HepG2 (cell line): ENCODE measurements around the gene PKD2L1. TPM values are rescaled to one million over a fixed set of nuclear protein-coding genes. Genes with fewer than 3 reads are reported as not detected.
A peak's percentile ranks its signal among the peaks of the same experiment; 100 is the strongest.

Experiments
- ATF7-NPFF ChIP-seq: sonication (generic); formaldehyde crosslinking; IDR thresholded peaks from 2 replicates; pipeline ENCODE4 v1.8.1; 2023; ENCODE audit warnings: mild to moderate bottlenecking, low read depth, missing genetic modification reagents, moderate library complexity
- KAT2B ChIP-seq: fragments of 150-350 bp; IDR thresholded peaks from 2 replicates; pipeline ENCODE4 v1.6.1; 2014; ENCODE audit warnings: low read depth, low read length, borderline replicate concordance
- KLF11 ChIP-seq: IDR thresholded peaks from 2 replicates; pipeline ENCODE4 v1.6.1; 2016; ENCODE audit warnings: missing compliant biosample characterization
- NFE2L2 ChIP-seq: fragments of 150-350 bp; IDR thresholded peaks from 2 replicates; pipeline ENCODE4 v1.6.1; 2014; ENCODE audit warnings: low read length
- NFKBIZ ChIP-seq: IDR thresholded peaks from 2 replicates; pipeline ENCODE4 v1.6.1; 2018; ENCODE audit warnings: missing genetic modification reagents, missing compliant biosample characterization
- PAXIP1 ChIP-seq: sonication (generic); formaldehyde crosslinking; conservative IDR thresholded peaks from 2 replicates; pipeline ENCODE4 v1.4.0; 2020; ENCODE audit warnings: mild to moderate bottlenecking, missing genetic modification reagents, moderate library complexity
- POLR2A ChIP-seq, 2 experiments: IDR thresholded peaks; 2 replicates each; pipeline ENCODE4 v1.6.1; 2011; ENCODE audit warnings: low read depth in 2 of 2, low read length in 2 of 2, mild to moderate bottlenecking in 1 of 2, moderate library complexity in 1 of 2; ENCODE audit not compliant: insufficient read depth in 1 of 2
- RARG ChIP-seq: sonication (generic); formaldehyde crosslinking; IDR thresholded peaks from 2 replicates; pipeline ENCODE4 v1.4.0; 2020; ENCODE audit warnings: low read depth, mild to moderate bottlenecking, missing genetic modification reagents
- REST ChIP-seq, 2 experiments: IDR thresholded peaks; 2 replicates each; pipeline ENCODE4 v1.6.1; 2011 to 2012; ENCODE audit warnings: low read length in 2 of 2, borderline replicate concordance in 1 of 2, low read depth in 1 of 2, mild to moderate bottlenecking in 1 of 2, moderate library complexity in 1 of 2
- TCF7L2 ChIP-seq: IDR thresholded peaks from 2 replicates; pipeline ENCODE4 v1.6.1; 2011; ENCODE audit warnings: mild to moderate bottlenecking, low read depth, low read length, moderate library complexity
- ZBTB7A ChIP-seq: sonication (generic); formaldehyde crosslinking; IDR thresholded peaks from 2 replicates; pipeline ENCODE4 v1.8.0; 2022; ENCODE audit warnings: mild to moderate bottlenecking, missing genetic modification reagents
- ZFP36 ChIP-seq: fragments of 150-350 bp; IDR thresholded peaks from 2 replicates; pipeline ENCODE4 v1.6.1; 2018; ENCODE audit warnings: borderline replicate concordance, low read length, low read depth; ENCODE audit not compliant: partially characterized antibody
- ZKSCAN1 ChIP-seq: fragments of 150-350 bp; IDR thresholded peaks from 2 replicates; pipeline ENCODE4 v1.6.1; 2014; ENCODE audit warnings: low read length
- ZNF24 ChIP-seq: fragments of 450-650 bp; IDR thresholded peaks from 2 replicates; pipeline ENCODE4 v1.6.1; 2017; ENCODE audit warnings: antibody characterized with exemption, mild to moderate bottlenecking
- ZNF30 ChIP-seq: sonication (generic); formaldehyde crosslinking; IDR thresholded peaks from 2 replicates; pipeline ENCODE4 v1.5.0; 2020; ENCODE audit warnings: mild to moderate bottlenecking, missing genetic modification reagents
- ZNF350 ChIP-seq: sonication (generic); formaldehyde crosslinking; IDR thresholded peaks from 2 replicates; pipeline ENCODE4 v1.4.0; 2020; ENCODE audit warnings: mild to moderate bottlenecking, low read depth, missing genetic modification reagents, borderline replicate concordance
- ZNF772 ChIP-seq: sonication (generic); formaldehyde crosslinking; IDR thresholded peaks from 2 replicates; pipeline ENCODE4 v1.5.0; 2020; ENCODE audit warnings: mild to moderate bottlenecking, missing genetic modification reagents
- ZNF839 ChIP-seq: sonication (generic); formaldehyde crosslinking; IDR thresholded peaks from 2 replicates; pipeline ENCODE4 v1.4.0; 2020; ENCODE audit warnings: missing genetic modification reagents, mild to moderate bottlenecking, borderline replicate concordance
- polyA plus RNA-seq, 8 experiments: library from polyadenylated mRNA; depleted of rRNA in 3 of 8; stranded (reverse) in 7 of 8; unstranded in 1 of 8; fragments of >200 nt; fragmentation: Illumina TruSeq in 4 of 8; extraction: Trizol in 4 of 8; gene quantifications; 2 replicates each; pipeline versions ENCODE4 v1.2.1 to v1.2.3, GENCODE V29; 2011 to 2016; ENCODE audit warnings: low read depth in 4 of 8, missing spikeins in 1 of 8, mixed read lengths in 1 of 8; ENCODE audit not compliant: insufficient read depth in 1 of 8
- total RNA-seq, 5 experiments: library from RNA; depleted of rRNA; stranded (reverse); fragments of >200 nt; fragmentation: Illumina TruSeq; extraction: Trizol; gene quantifications; 2 replicates each; pipeline ENCODE4 v1.2.3, GENCODE V29; 2016; ENCODE audit warnings: low read depth in 1 of 5
- TF ChIP-seq, protein P1 (sequence below): sonication (generic); formaldehyde crosslinking; IDR thresholded peaks from 2 replicates; pipeline ENCODE4 v1.9.0; 2021; ENCODE audit warnings: missing genetic modification reagents, borderline replicate concordance
- TF ChIP-seq, protein P2 (sequence below): IDR thresholded peaks from 2 replicates; pipeline ENCODE4 v1.6.1; 2016; ENCODE audit warnings: missing genetic modification reagents, missing compliant biosample characterization

PKD2L1 gene
- total and polyA plus RNA-seq, 2 of the 13 experiments (the other 11 are each of a cell fraction or from before 2014, with no cell fraction given) = 0.07 to 0.15 TPM

- no peak for TF ChIP-seq ZNF839 (CRISPR knock-in tag)
- TF ChIP-seq ATF7-NPFF (CRISPR knock-in tag) = 0 out of 2 replicates have a peak, but pooled peaks have one; percentile 14
- TF ChIP-seq PAXIP1 (CRISPR knock-in tag) = 0 out of 2 replicates have a peak, but pooled peaks have one; percentile 12
- no peak for TF ChIP-seq ZNF30 (CRISPR knock-in tag)
- TF ChIP-seq TCF7L2 = no peak
- peak; percentile 41 to 52; a peak in 2 of 4 replicates for TF ChIP-seq POLR2A (IDR thresholded peaks at IDR 0.05; ENCODE audit: insufficient read depth in 1 of 2, low read depth in 2 of 2, low read length in 2 of 2)
- 0 out of 4 replicates have a peak, but pooled peaks of 1 of the 2 experiments have one; percentile 2 for TF ChIP-seq REST (IDR thresholded peaks at IDR 0.05; ENCODE audit: borderline replicate concordance in 1 of 2, low read depth in 1 of 2, low read length in 2 of 2)
- no peak for TF ChIP-seq ZFP36
- no peak for TF ChIP-seq RARG (CRISPR knock-in tag)
- no peak for TF ChIP-seq ZBTB7A
- TF ChIP-seq ZKSCAN1 = no peak
- TF ChIP-seq NFE2L2 = no peak
- TF ChIP-seq, protein P1, sequence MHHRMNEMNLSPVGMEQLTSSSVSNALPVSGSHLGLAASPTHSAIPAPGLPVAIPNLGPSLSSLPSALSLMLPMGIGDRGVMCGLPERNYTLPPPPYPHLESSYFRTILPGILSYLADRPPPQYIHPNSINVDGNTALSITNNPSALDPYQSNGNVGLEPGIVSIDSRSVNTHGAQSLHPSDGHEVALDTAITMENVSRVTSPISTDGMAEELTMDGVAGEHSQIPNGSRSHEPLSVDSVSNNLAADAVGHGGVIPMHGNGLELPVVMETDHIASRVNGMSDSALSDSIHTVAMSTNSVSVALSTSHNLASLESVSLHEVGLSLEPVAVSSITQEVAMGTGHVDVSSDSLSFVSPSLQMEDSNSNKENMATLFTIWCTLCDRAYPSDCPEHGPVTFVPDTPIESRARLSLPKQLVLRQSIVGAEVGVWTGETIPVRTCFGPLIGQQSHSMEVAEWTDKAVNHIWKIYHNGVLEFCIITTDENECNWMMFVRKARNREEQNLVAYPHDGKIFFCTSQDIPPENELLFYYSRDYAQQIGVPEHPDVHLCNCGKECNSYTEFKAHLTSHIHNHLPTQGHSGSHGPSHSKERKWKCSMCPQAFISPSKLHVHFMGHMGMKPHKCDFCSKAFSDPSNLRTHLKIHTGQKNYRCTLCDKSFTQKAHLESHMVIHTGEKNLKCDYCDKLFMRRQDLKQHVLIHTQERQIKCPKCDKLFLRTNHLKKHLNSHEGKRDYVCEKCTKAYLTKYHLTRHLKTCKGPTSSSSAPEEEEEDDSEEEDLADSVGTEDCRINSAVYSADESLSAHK (CRISPR knock-in tag) = no peak
- peak; percentile 87 for TF ChIP-seq KAT2B
- TF ChIP-seq KLF11 (CRISPR knock-in tag) = no peak
- 0 out of 2 replicates have a peak, but pooled peaks have one; percentile 9 for TF ChIP-seq ZNF772
- no peak for TF ChIP-seq ZNF350 (CRISPR knock-in tag)
- TF ChIP-seq NFKBIZ (CRISPR knock-in tag) = 0 out of 2 replicates have a peak, but pooled peaks have one; percentile 10
- TF ChIP-seq, protein P2, sequence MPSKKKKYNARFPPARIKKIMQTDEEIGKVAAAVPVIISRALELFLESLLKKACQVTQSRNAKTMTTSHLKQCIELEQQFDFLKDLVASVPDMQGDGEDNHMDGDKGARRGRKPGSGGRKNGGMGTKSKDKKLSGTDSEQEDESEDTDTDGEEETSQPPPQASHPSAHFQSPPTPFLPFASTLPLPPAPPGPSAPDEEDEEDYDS = 0 out of 2 replicates have a peak, but pooled peaks have one; percentile 10
- TF ChIP-seq ZNF24 = no peak
These were observed 44.2 kb upstream of the PKD2L1 start (continued) for GRCh38 chr10:100374200-100374655.
